Natural killer cell (primary cell): ENCODE results near the gene DHX34. TPM values are rescaled to one million over a fixed set of nuclear protein-coding genes. Genes with fewer than 3 reads are reported as not detected.

Experiments
- ATAC-seq, 3 donors: fragments of 150-1000 bp in 2 of 3; fragments of 200-7000 bp in 1 of 3; cut with Tn5 transposase; 1 replicate in 1 of 3; 2 replicates in 2 of 3; pipeline ENCODE4 v1.10.0; 2021; ENCODE audit warnings: mild to moderate bottlenecking in 2 of 3, moderate library complexity in 2 of 3
- DNase-seq, 2 donors: peaks; one replicate each; pipeline versions ENCODE4 v3.0.0 to v3.0.0-alpha.2; 2013 to 2021; ENCODE audit warnings: mixed read lengths in 1 of 2
- H3K27ac ChIP-seq: one replicate; pipeline ENCODE4 v1.5.1; 2013; ENCODE audit warnings: mild to moderate bottlenecking, low read length
- H3K27me3 ChIP-seq: one replicate; pipeline ENCODE4 v1.6.1; 2013; ENCODE audit warnings: low read length; ENCODE audit not compliant: control insufficient read depth, insufficient read depth
- H3K36me3 ChIP-seq: one replicate; pipeline ENCODE4 v1.6.1; 2013; ENCODE audit warnings: low read length; ENCODE audit not compliant: control insufficient read depth, insufficient read depth
- H3K4me1 ChIP-seq: one replicate; pipeline ENCODE4 v1.6.1; 2013; ENCODE audit warnings: low read length; ENCODE audit not compliant: control insufficient read depth, insufficient read depth
- H3K4me3 ChIP-seq: one replicate; pipeline ENCODE4 v1.5.1; 2013; ENCODE audit warnings: low read length
- H3K9me3 ChIP-seq: one replicate; pipeline ENCODE4 v1.6.1; 2013; ENCODE audit warnings: low read length; ENCODE audit not compliant: control insufficient read depth, insufficient read depth
- H3K27ac Mint-ChIP-seq, 2 donors: one replicate each; pipeline ENCODE4 v1.8.0; 2022; ENCODE audit warnings: mild to moderate bottlenecking in 2 of 2, mixed read lengths in 2 of 2, moderate library complexity in 1 of 2
- H3K27me3 Mint-ChIP-seq, 2 donors: one replicate each; pipeline ENCODE4 v1.8.0; 2022; ENCODE audit warnings: low read depth in 2 of 2, mixed read lengths in 2 of 2
- H3K36me3 Mint-ChIP-seq: one replicate; pipeline ENCODE4 v1.8.0; 2022; ENCODE audit warnings: mixed read lengths
- H3K4me1 Mint-ChIP-seq, 2 donors: one replicate each; pipeline ENCODE4 v1.8.0; 2022; ENCODE audit warnings: mixed read lengths in 2 of 2
- H3K4me3 Mint-ChIP-seq: one replicate; pipeline ENCODE4 v1.8.0; 2022; ENCODE audit warnings: mild to moderate bottlenecking, moderate library complexity, mixed read lengths
- H3K9me3 Mint-ChIP-seq, 2 donors: one replicate each; pipeline ENCODE4 v1.8.0; 2022; ENCODE audit warnings: mixed read lengths in 2 of 2
- CTCF ChIP-seq: fragments of 200-600 bp; IDR thresholded peaks from one replicate; pipeline ENCODE4 v1.8.0; 2022; ENCODE audit warnings: antibody characterized with exemption
- WGBS: methylation state at CpG from one replicate; pipeline ENCODE4 v1.1.7; 2013; ENCODE audit warnings: missing lambda C conversion rate; ENCODE audit not compliant: insufficient coverage; 5-methylcytosine and 5-hydroxymethylcytosine counted together
- intact Hi-C: fragments of 100-400 bp; cut with micrococcal nuclease; formaldehyde crosslinking; loops from one replicate; pipeline ENCODE4 v1.14.2; 2022
- total RNA-seq, 4 donors: library from RNA; stranded (reverse); fragments of 120-200 nt in 1 of 4; gene quantifications; one replicate each; pipeline versions ENCODE4 v1.2.3 to v1.2.4, GENCODE V29; 2013 to 2022

Gene DHX34
- total RNA-seq, 3 donors from 2014 or later (not counting 1 experiment from before 2014, with no cell fraction given), result 19.8 to 25.9 (median 20.0) TPM

- Mint-ChIP-seq H3K36me3 (no peaks in the 10 kb centered on the region), H3K27me3 (peaks cover 13 to 18% of the 10 kb centered on the region in 2 donors), H3K27ac (no peak overlapping the region), H3K9me3 (no peaks in the 10 kb centered on the region), H3K4me3 (no peak overlapping the region), H3K4me1 (peaks cover 22 to 23% of the 10 kb centered on the region in 2 donors)
- intact Hi-C loops, result no loop called here
- H3K27ac ChIP-seq, result no peak overlapping the region
- no peaks in the 10 kb centered on the region for H3K36me3 ChIP-seq
- no peaks in the 10 kb centered on the region for H3K9me3 ChIP-seq
- no peaks in the 10 kb centered on the region for H3K27me3 ChIP-seq
- no peak overlapping the region for H3K4me3 ChIP-seq
- TF ChIP-seq CTCF, result no peak
- no peak for DNase-seq
- WGBS, result 19% methylated on average over 4 of the region's 6 CpGs
- no peak for ATAC-seq
- H3K4me1 ChIP-seq, result peaks cover 27% of the 10 kb centered on the region
Observed at GRCh38 chr19:47303966-47304365, 45.1 kb upstream of the DHX34 start.

DNA sequence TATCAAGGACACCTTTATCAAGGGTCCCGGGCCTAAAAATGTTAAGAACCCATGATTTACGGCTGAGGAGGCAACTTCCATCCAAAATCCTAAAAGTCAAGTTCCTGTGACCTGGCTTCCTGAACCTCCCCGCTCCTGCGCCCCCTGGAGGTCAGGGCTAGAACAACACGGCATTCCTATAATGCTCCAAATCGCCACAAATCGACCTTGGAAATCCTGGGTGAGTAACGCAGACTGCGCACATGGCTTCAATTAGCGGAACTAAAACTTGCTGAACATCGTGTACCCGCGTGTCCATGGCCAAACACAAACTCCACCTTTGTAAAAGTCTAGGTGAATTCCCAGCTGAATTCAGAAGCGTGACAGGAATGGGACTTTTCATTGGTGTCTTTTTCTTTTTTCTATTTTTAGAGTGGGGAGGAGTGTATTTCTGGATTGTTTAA lies 43.8 kb upstream of the DHX34 start:
- H3K27ac Mint-ChIP-seq, result no peak overlapping the region
- Histone ChIP-seq H3K27ac (no peak overlapping the region), H3K36me3 (no peaks in the 10 kb centered on the region), H3K9me3 (no peaks in the 10 kb centered on the region), H3K4me3 (no peak overlapping the region), H3K27me3 (no peaks in the 10 kb centered on the region), H3K4me1 (peaks cover 21% of the 10 kb centered on the region)
- WGBS, result 4% methylated on average over 13 of the region's 14 CpGs
- H3K36me3 Mint-ChIP-seq, result no peaks in the 10 kb centered on the region
- H3K27me3 Mint-ChIP-seq, result peaks cover 17 to 27% of the 10 kb centered on the region in 2 donors
- no peak overlapping the region for H3K4me3 Mint-ChIP-seq
- H3K9me3 Mint-ChIP-seq, result no peaks in the 10 kb centered on the region
- intact Hi-C loops, result no loop called here
- peak; percentile 58 to 68 (median 61) for ATAC-seq
- H3K4me1 Mint-ChIP-seq, result peaks cover 15 to 16% of the 10 kb centered on the region in 2 donors
- DNase-seq, result peak; percentile 48 to 76
- peak; percentile 94 for TF ChIP-seq CTCF

DNA sequence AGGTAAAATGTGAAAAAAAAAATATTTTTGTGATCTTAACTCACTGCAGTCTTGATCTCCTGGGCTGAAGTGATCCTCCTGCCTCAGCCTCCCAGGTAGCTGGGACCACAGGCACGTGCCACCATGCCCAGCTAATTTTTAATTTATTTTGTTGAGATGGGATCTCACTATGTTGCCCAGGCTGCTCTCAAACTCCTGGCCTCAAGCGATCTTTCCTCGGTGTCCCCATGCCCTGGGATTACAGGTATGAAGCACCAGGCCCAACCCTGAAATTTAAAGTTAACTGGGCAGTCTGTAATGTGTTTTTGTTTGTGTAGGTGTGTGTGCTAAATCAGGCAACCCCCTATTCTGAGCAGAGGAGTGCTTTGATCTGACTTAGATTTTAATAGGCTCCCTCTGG lies 42.8 kb upstream of the DHX34 start:
- H3K36me3 ChIP-seq, result no peaks in the 10 kb centered on the region
- no peak overlapping the region for H3K4me3 ChIP-seq
- DNase-seq (no peak), ATAC-seq (no peak)
- Mint-ChIP-seq H3K9me3 (no peaks in the 10 kb centered on the region), H3K36me3 (no peaks in the 10 kb centered on the region), H3K27me3 (peaks cover 17 to 36% of the 10 kb centered on the region in 2 donors), H3K4me1 (peaks cover 7 to 11% of the 10 kb centered on the region in 2 donors), H3K27ac (no peak overlapping the region), H3K4me3 (no peak overlapping the region)
- no peak overlapping the region for H3K27ac ChIP-seq
- 80% methylated on average over 3 of the region's 3 CpGs for WGBS
- peaks cover 14% of the 10 kb centered on the region for H3K4me1 ChIP-seq
- no peaks in the 10 kb centered on the region for H3K9me3 ChIP-seq
- no peak for TF ChIP-seq CTCF
- intact Hi-C loops, result no loop called here
- no peaks in the 10 kb centered on the region for H3K27me3 ChIP-seq

- no peak for TF ChIP-seq CTCF
- Histone ChIP-seq H3K9me3 (no peaks in the 10 kb centered on the region), H3K27me3 (no peaks in the 10 kb centered on the region), H3K4me1 (peaks cover 8% of the 10 kb centered on the region), H3K27ac (no peak overlapping the region), H3K36me3 (no peaks in the 10 kb centered on the region), H3K4me3 (no peak overlapping the region)
- Mint-ChIP-seq H3K9me3 (no peaks in the 10 kb centered on the region), H3K27ac (no peak overlapping the region), H3K36me3 (no peaks in the 10 kb centered on the region), H3K4me3 (no peak overlapping the region), H3K27me3 (peaks cover 19 to 37% of the 10 kb centered on the region in 2 donors), H3K4me1 (peaks cover 1 to 7% of the 10 kb centered on the region in 2 donors)
- intact Hi-C loops, result no loop called here
- ATAC-seq (no peak), DNase-seq (no peak)
- WGBS, result 89% methylated on average over 8 of the region's 8 CpGs
Observed at GRCh38 chr19:47309038-47309437, 40.1 kb upstream of the DHX34 start.
